Epithelial cell of proximal tubule (primary cell): ENCODE measurements around the gene TMEM244. TPM values are rescaled to one million over a fixed set of nuclear protein-coding genes. Genes with fewer than 3 reads are reported as not detected.
"Not testable (repeated sequence)": the region's sequence is repeated elsewhere in the genome, so short reads cannot be mapped to it uniquely, and the experiment has no call there.

ENCODE experiments used
- DNase-seq: peaks from one replicate; pipeline ENCODE4 v3.0.0-alpha.2; 2011; ENCODE audit warnings: low read depth
- H3K4me3 ChIP-seq: 2 replicates; pipeline ENCODE4 v1.5.1; 2011; ENCODE audit warnings: low read depth, mild to moderate bottlenecking, low read length
- total RNA-seq: library from RNA; depleted of rRNA; stranded (reverse); fragments of >200 nt; gene quantifications from 2 replicates; pipeline ENCODE4 v1.2.3, GENCODE V29; 2015
- TF ChIP-seq, protein P1 (sequence below): conservative IDR thresholded peaks from 2 replicates; pipeline ENCODE4 v1.5.1; 2012; ENCODE audit warnings: low read depth, mild to moderate bottlenecking, low read length

TMEM244 gene
- total RNA-seq, 1 donor from 2014 or later, result not detected

DNA sequence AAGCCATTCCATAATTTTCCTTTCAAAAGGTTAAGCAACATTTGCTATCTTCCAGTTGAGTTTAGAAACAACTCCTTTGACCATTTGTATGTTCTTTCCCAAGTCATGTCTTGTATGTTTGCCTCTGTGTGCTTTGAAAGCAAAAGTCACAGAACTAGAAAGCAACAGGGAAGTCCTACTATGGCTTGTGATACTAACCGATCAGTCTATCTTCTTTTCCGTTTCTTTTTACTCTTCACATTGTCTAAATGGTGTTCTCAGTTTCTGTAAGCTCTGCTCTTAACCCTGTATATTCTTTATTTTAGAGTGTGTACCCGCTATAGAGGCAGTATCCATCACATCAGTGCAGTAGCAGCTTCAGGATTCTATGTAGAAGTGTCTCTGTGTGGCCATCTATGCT, 32.9 kb downstream of the TMEM244 start:
- H3K4me3 ChIP-seq, result no peak overlapping the region
- no peak for DNase-seq
- TF ChIP-seq, protein P1, sequence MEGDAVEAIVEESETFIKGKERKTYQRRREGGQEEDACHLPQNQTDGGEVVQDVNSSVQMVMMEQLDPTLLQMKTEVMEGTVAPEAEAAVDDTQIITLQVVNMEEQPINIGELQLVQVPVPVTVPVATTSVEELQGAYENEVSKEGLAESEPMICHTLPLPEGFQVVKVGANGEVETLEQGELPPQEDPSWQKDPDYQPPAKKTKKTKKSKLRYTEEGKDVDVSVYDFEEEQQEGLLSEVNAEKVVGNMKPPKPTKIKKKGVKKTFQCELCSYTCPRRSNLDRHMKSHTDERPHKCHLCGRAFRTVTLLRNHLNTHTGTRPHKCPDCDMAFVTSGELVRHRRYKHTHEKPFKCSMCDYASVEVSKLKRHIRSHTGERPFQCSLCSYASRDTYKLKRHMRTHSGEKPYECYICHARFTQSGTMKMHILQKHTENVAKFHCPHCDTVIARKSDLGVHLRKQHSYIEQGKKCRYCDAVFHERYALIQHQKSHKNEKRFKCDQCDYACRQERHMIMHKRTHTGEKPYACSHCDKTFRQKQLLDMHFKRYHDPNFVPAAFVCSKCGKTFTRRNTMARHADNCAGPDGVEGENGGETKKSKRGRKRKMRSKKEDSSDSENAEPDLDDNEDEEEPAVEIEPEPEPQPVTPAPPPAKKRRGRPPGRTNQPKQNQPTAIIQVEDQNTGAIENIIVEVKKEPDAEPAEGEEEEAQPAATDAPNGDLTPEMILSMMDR, result no peak

DNA sequence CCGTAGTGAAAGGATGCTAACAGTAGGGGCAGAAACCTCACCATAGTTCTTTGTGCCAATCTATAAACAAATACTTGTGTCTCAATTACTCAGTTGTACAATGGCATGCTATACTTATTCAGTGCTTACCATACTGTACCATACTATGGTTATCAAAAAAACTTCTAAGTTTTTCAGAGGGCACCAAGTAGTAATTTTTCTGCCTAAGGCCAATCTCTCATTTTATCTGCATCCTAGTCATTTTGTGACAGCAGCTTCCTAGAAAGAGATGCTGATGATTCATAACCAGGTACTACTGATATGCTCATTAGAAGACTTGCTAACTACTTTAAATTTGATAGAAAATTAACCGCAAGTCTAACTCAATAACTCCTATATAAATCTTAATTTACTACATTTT, 42.9 kb downstream of the TMEM244 start:
- no peak for DNase-seq
- H3K4me3 ChIP-seq, result no peak overlapping the region
- TF ChIP-seq, protein P1, result no peak

DNA sequence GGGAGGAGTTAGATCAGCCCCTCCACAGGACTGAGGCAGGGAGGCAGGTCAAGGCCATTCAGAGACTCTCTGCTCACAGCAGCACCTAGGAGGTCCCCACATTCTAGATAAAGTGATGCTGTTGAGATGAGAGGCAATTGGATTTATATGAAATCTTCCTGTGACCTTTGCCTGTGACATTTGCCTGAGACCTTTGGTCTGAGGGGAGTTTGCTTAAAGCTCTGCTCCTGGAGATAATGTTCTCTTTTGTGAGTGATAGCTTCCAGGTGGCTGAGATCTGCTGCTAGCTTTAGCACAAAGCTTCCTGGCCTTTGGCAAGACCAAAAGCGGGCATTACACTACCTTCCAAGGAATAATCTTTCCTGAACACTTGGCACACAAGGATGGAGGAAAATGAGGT, 43.3 kb downstream of the TMEM244 start:
- TF ChIP-seq, protein P1, result no peak
- DNase-seq, result no peak
- H3K4me3 ChIP-seq, result no peak overlapping the region

DNA sequence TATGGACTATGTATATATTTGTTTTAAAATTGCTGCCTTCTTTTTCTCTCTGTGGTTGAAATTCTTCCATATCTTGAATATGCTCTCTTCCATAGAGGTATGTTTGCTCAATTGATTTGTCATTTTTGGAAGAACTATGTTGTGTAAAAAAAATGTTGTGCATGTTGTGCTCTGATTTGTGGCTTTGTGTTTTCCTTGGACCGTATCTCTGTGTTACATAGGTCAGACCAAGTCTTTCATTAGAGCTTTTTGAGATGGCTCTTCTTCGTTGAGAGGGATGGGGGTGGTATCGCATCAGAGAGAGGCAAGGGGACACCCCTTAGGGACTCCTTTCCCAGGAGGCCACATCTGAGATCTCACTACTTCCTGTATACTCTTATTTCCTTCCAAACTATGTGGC, 43.8 kb downstream of the TMEM244 start:
- DNase-seq, result no peak
- no peak overlapping the region for H3K4me3 ChIP-seq
- TF ChIP-seq, protein P1, result no peak

DNA sequence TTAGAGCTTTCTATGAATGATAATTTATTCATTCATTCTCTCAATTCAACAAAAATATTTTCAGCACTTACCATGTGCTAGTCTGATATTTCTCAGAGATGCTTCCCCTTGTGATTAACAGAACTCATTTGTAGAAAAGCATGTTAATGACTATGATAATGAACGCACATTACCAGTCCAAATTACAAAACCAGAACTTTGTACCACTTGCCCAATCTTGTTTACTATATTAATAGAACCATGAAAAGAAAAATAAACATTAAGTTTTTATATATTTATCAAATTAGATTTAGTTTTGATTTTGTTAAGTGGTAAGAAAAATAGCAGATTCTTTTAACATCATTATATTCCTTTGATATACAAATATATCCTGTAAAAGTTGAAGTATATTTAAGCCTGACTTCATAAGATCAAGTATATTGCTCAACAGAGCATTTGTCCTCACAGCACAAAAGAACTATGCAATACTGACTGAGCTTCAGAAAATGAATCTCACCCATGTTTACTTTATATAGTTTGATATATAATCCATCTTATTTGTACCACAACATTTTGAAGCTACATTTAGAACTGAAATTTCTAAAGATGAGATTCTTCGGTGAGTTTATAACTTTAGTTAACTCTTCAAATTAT, 48.9 kb downstream of the TMEM244 start:
- TF ChIP-seq, protein P1, result no peak
- DNase-seq, result no peak
- no peak overlapping the region for H3K4me3 ChIP-seq

DNA sequence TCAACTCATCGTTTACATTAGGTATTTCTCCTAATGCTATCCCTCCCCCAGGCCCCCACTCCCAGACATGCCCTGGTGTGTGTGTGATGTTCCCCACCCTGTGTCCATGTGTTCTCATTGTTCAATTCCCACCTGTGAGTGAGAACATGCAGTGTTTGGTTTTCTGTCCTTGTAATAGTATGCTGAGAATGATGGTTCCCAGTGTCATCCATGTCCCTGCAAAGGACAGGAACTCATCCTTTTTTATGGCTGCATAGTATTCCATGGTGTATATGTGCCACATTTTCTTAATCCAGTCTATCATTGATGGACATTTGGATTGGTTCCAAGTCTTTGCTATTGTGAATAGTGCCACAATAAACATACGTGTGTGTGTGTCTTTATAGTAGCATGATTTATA, 54.0 kb downstream of the TMEM244 start:
- not testable (repeated sequence) for DNase-seq, H3K4me3 ChIP-seq

DNA sequence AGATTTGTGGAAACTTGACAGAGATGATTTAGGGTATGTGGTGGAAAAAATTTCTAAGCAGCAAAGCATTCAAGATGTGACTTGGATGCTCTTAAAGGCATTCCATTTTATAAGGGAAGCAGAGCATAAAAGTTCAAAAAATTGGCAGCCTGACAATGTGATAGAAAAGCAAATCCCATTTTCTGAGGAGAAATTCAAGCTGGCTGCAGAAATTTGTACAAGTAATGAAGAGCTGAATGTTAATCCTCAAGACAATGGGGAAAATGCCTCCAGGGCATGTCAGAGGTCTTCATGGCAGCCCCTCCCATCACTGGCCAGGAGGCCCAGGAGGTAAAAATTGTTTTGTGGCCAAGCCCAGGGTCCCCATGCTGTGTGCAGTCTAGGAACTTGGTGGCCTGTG, 58.2 kb downstream of the TMEM244 start:
- not testable (repeated sequence) for H3K4me3 ChIP-seq, DNase-seq

DNA sequence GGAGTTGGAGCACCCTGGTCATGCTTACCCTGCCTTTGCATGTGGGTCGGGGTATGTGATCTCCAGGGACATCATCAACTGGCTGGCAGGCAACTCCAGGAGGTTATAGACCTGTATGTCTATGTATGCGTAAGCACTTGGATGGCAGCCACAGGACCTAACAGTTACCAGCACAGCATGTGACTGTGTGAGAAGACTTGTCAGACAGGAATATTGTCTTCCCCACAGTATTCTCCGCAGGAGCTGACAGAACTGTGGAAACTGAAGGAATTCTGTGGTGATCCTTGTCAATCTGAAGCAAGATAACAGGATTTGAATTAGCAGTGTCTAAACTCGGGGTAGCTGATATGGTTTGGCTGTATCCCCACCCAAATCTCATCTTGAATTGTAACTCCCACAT, 59.2 kb downstream of the TMEM244 start:
- no peak for DNase-seq
- TF ChIP-seq, protein P1, result no peak
- H3K4me3 ChIP-seq, result no peak overlapping the region
